Esophagus squamous epithelium (tissue), 5 donors: Measurements from ENCODE around the gene SLC46A2. TPM values are rescaled to one million over a fixed set of nuclear protein-coding genes. Genes with fewer than 3 reads are reported as not detected.
A peak's percentile ranks its signal among the peaks of the same experiment; 100 is the strongest.

Source experiments
- DNase-seq: peaks from one replicate; lab custom pipeline; 2025; lab: John Stamatoyannopoulos, UW
- H3K27ac ChIP-seq, 4 donors: fragments of 200-600 bp; sonication (generic); one replicate each; pipeline ENCODE4 v1.5.1; 2016 to 2019; ENCODE audit warnings: mild to moderate bottlenecking in 1 of 4
- H3K27me3 ChIP-seq, 4 donors: fragments of 200-600 bp; sonication (generic); 1 replicate in 3 of 4; 2 replicates in 1 of 4; pipeline versions ENCODE4 v1.5.1 to v1.6.0; 2017 to 2021; ENCODE audit warnings: antibody characterized with exemption in 1 of 4
- H3K36me3 ChIP-seq, 3 donors: fragments of 200-600 bp; sonication (generic); one replicate each; pipeline ENCODE4 v1.5.1; 2016 to 2019
- H3K4me1 ChIP-seq, 3 donors: fragments of 200-600 bp; sonication (generic); one replicate each; pipeline ENCODE4 v1.5.1; 2017 to 2019
- H3K4me3 ChIP-seq, 4 donors: fragments of 200-600 bp; sonication (generic); 1 replicate in 3 of 4; 2 replicates in 1 of 4; pipeline ENCODE4 v1.5.1; 2016 to 2019; ENCODE audit warnings: mild to moderate bottlenecking in 2 of 4, moderate library complexity in 1 of 4
- H3K9me3 ChIP-seq, 3 donors: fragments of 200-600 bp; sonication (generic); one replicate each; pipeline ENCODE4 v1.5.1; 2016 to 2019
- POLR2A ChIP-seq, 4 donors: fragments of 450-650 bp; IDR thresholded peaks; one replicate each; pipeline ENCODE4 v1.6.1; 2017; ENCODE audit warnings: antibody characterized with exemption in 4 of 4, mild to moderate bottlenecking in 4 of 4, moderate library complexity in 3 of 4
- WGBS, 2 donors: methylation state at CpG; one replicate each; pipeline ENCODE4 v1.1.5; 2018; 5-methylcytosine and 5-hydroxymethylcytosine counted together
- intact Hi-C: fragments of 100-400 bp; cut with DNase I; formaldehyde crosslinking; loops from one replicate; pipeline ENCODE4 v1.15.0; 2022
- total RNA-seq, 4 donors: library from RNA; depleted of rRNA; stranded (reverse); fragments of >200 nt; gene quantifications; one replicate each; pipeline ENCODE4 v1.1.0, GENCODE V29; 2016
- TF ChIP-seq, protein P1 (sequence below), 6 experiments: fragments of 450-650 bp in 4 of 6; fragments of 200-600 bp in 2 of 6; sonication (generic) in 2 of 6; IDR thresholded peaks; one replicate each; pipeline ENCODE4 v1.5.1; 2016 to 2019; ENCODE audit warnings: antibody characterized with exemption in 6 of 6, mild to moderate bottlenecking in 4 of 6, moderate library complexity in 4 of 6
- donor health status: DM: yes; HTN: yes; CAD: no.

SLC46A2 gene
- total RNA-seq, 4 donors from 2014 or later, result 0.09 to 1.6 (median 0.57) TPM

DNA sequence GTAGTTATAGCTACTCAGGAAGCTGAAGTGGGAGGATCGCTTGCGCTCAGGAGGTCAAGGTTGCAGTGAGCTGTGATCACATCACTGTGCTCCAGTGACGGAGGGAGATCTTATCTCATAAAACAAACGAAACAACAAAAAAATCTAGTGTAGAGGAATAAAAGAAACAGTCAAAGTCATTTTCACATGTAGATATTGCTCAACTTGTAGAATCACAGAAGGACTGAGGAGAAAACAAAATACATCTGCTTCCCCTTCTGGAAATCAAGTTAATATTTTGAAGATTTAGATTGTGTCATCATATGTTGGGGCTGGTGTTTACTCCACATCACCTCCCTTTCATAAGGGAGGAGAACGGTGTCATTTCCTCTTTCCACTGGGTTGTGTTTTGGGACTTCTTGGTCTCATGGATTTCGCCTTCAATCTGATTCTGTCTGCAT, 8.2 kb upstream of the SLC46A2 start:
- Histone ChIP-seq H3K36me3 (no peaks in the 10 kb centered on the region), H3K4me3 (no peak overlapping the region), H3K4me1 (no peaks in the 10 kb centered on the region), H3K9me3 (no peaks in the 10 kb centered on the region), H3K27ac (no peak overlapping the region), H3K27me3 (peaks cover 0 to 13% (median 0%) of the 10 kb centered on the region in 4 donors)
- no peak for DNase-seq
- intact Hi-C loops, result no loop called here
- no peak for TF ChIP-seq POLR2A (IDR thresholded peaks at IDR 0.05)
- TF ChIP-seq, protein P1, sequence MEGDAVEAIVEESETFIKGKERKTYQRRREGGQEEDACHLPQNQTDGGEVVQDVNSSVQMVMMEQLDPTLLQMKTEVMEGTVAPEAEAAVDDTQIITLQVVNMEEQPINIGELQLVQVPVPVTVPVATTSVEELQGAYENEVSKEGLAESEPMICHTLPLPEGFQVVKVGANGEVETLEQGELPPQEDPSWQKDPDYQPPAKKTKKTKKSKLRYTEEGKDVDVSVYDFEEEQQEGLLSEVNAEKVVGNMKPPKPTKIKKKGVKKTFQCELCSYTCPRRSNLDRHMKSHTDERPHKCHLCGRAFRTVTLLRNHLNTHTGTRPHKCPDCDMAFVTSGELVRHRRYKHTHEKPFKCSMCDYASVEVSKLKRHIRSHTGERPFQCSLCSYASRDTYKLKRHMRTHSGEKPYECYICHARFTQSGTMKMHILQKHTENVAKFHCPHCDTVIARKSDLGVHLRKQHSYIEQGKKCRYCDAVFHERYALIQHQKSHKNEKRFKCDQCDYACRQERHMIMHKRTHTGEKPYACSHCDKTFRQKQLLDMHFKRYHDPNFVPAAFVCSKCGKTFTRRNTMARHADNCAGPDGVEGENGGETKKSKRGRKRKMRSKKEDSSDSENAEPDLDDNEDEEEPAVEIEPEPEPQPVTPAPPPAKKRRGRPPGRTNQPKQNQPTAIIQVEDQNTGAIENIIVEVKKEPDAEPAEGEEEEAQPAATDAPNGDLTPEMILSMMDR (IDR thresholded peaks at IDR 0.05), result no peak
- WGBS, 2 donors, result 36 to 42% methylated on average over 6 of the region's 6 CpGs

DNA sequence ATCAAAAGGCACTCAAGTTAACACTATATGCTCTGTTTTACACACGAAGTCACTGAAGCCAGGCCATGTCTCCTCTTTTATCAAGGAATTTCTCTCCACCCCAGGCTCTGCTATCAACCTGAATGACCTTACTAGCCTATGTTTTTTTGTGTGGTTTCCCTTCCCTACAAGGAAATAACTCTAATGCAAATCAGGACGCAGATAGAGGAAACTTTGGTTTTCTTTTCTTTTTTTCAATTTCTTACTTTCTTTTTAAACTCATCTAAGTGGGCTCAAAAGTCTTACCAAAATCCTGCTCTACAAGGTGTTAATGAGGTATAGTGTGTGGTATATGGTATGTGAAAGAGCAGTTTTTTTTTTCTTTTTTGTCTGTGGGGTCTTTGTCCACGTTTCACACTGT, 5.5 kb upstream of the SLC46A2 start:
- TF ChIP-seq, protein P1 (IDR thresholded peaks at IDR 0.05), result no peak
- no peak for TF ChIP-seq POLR2A (IDR thresholded peaks at IDR 0.05)
- Histone ChIP-seq H3K9me3 (no peaks in the 10 kb centered on the region), H3K27ac (no peak overlapping the region), H3K36me3 (no peaks in the 10 kb centered on the region), H3K4me3 (no peak overlapping the region), H3K27me3 (peaks cover 0 to 27% (median 0%) of the 10 kb centered on the region in 4 donors), H3K4me1 (no peaks in the 10 kb centered on the region)
- WGBS, 2 donors, result 34 to 35% methylated on average over 3 of the region's 3 CpGs
- no peak for DNase-seq
- intact Hi-C loops, result no loop called here

DNA sequence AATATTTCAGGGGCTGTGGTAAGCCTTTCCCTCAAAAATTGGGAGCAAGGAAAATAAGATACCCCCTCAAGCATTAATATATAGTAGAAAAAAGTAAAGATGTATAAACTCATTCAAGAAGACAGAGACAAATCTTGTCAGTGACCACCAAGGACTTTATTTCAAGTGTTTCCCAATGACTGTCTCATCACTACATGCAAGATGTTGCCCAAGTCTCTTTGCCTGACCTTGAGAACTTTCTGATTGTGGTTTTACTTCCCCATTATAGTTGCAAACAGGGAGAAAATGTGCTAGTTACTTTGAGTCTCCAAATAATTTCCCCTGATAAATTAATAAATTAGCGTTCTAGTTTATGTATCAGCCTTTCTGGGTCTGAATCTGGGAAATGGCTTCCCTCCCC, 4.0 kb upstream of the SLC46A2 start:
- intact Hi-C loops, result no loop called here
- H3K27me3 ChIP-seq, result peaks cover 0 to 41% (median 7%) of the 10 kb centered on the region in 4 donors
- no peaks in the 10 kb centered on the region for H3K9me3 ChIP-seq
- no peaks in the 10 kb centered on the region for H3K36me3 ChIP-seq
- TF ChIP-seq, protein P1 (IDR thresholded peaks at IDR 0.05), result no peak
- no peak for TF ChIP-seq POLR2A (IDR thresholded peaks at IDR 0.05)
- no peak overlapping the region for H3K4me3 ChIP-seq
- peak overlapping the region in 1 of 4 donors; percentile 52 for H3K27ac ChIP-seq
- DNase-seq, result no peak
- 54 to 100% methylated on average over 1 of the region's 1 CpG for WGBS, 2 donors
- peaks cover 3 to 14% (median 13%) of the 10 kb centered on the region in 3 donors for H3K4me1 ChIP-seq

DNA sequence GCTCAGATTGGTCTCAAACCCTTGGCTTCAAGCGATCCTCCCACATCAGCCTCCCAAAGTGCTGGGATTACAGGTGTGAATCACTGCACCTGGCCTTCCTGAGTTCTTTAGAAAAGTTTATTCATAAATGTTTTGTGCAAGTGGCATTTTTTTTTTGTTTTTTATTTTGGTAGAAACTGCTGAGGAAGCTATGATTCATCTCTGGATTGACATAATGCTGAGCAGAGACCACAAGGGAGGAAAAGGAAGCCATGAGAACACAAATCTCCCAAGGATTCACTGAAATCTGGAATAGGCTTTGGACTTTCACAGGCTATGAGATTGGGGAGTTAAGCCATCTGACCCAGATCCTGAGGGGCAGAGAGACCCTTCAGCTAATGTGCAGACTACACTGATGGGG, 3.4 kb upstream of the SLC46A2 start:
- peaks cover 3 to 14% (median 13%) of the 10 kb centered on the region in 3 donors for H3K4me1 ChIP-seq
- intact Hi-C loops, result no loop called here
- peak overlapping the region in 1 of 4 donors; percentile 52 for H3K27ac ChIP-seq
- TF ChIP-seq, protein P1 (IDR thresholded peaks at IDR 0.05), result no peak
- no peak for TF ChIP-seq POLR2A (IDR thresholded peaks at IDR 0.05)
- H3K36me3 ChIP-seq, result no peaks in the 10 kb centered on the region
- H3K9me3 ChIP-seq, result no peaks in the 10 kb centered on the region
- WGBS, 2 donors, result 67 to 83% methylated on average over 1 of the region's 1 CpG
- no peak for DNase-seq
- no peak overlapping the region for H3K4me3 ChIP-seq
- peaks cover 0 to 45% (median 8%) of the 10 kb centered on the region in 4 donors for H3K27me3 ChIP-seq

DNA sequence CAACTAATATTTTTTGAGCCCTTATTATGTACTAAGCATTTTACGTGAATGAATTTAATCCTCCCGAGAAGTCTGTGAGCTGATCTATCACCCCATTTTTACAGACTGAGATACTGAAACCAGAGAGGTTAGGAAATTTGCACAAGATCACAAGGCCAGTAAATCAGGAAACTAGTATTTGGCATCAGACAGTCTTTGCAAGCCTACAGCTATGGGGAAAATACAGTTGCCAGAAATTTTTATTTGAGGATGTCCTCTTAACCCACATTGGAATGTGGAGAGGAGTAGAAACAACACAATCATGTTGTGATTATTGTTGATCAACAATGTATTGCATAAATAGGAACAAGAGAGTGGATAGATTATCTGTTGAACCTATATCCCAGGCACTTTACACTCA, 2.3 kb upstream of the SLC46A2 start:
- WGBS, 2 donors, result 90 to 95% methylated on average over 2 of the region's 2 CpGs
- Histone ChIP-seq H3K27ac (no peak overlapping the region), H3K36me3 (no peaks in the 10 kb centered on the region), H3K4me3 (no peak overlapping the region), H3K27me3 (peaks cover 0 to 43% (median 8%) of the 10 kb centered on the region in 4 donors), H3K4me1 (peaks cover 3 to 14% (median 13%) of the 10 kb centered on the region in 3 donors), H3K9me3 (no peaks in the 10 kb centered on the region)
- no peak for DNase-seq
- intact Hi-C loops, result no loop called here
- TF ChIP-seq, protein P1 (IDR thresholded peaks at IDR 0.05), result no peak
- no peak for TF ChIP-seq POLR2A (IDR thresholded peaks at IDR 0.05)
